H1 (cell line): Measurements from ENCODE around the gene TCF4. TPM values are rescaled to one million over a fixed set of nuclear protein-coding genes. Genes with fewer than 3 reads are reported as not detected.

Experiments
- CTCF ChIA-PET: fragments of 300-600 bp; sonication (Branson Sonifier 250); formaldehyde crosslinking; loops from one replicate; lab custom pipeline; 2021; ENCODE audit not compliant: partially characterized antibody; lab: Charles Lee
- POLR2A ChIA-PET: fragments of 300-600 bp; sonication (Branson Sonifier 250); formaldehyde crosslinking; loops from one replicate; lab custom pipeline; 2021; ENCODE audit warnings: inconsistent platforms; ENCODE audit not compliant: partially characterized antibody; lab: Charles Lee
- DNase-seq, 2 experiments: peaks; one replicate each; pipeline versions ENCODE4 v3.0.0 to v3.0.0-alpha.2; 2010 to 2022; ENCODE audit warnings: low spot score in 2 of 2, low read depth in 1 of 2, mixed read lengths in 1 of 2
- FAIRE-seq: peaks from 2 replicates; lab custom pipeline; 2011; peaks lifted over from hg19 to GRCh38; lab: Jason Lieb, UNC
- H2AFZ ChIP-seq: 2 replicates; pipeline ENCODE4 v1.8.1; 2012; ENCODE audit warnings: low read length, inconsistent platforms
- H2AK5ac ChIP-seq: 2 replicates; pipeline ENCODE4 v1.6.1; 2013; ENCODE audit warnings: low read depth, low read length
- H2BK120ac ChIP-seq: replicated peaks from 2 replicates; pipeline ENCODE3; 2013; ENCODE audit warnings: low read depth, low read length, inconsistent platforms
- H2BK12ac ChIP-seq: 2 replicates; pipeline ENCODE4 v1.6.1; 2013; ENCODE audit warnings: low read depth, low read length
- H2BK15ac ChIP-seq: 2 replicates; pipeline ENCODE4 v1.6.1; 2013; ENCODE audit warnings: low read length
- H2BK20ac ChIP-seq: 2 replicates; pipeline ENCODE4 v1.6.1; 2013; ENCODE audit warnings: low read length
- H2BK5ac ChIP-seq: 2 replicates; pipeline ENCODE4 v1.6.1; 2013; ENCODE audit warnings: low read depth, low read length
- H3K14ac ChIP-seq: 2 replicates; pipeline ENCODE4 v1.6.1; 2013; ENCODE audit warnings: inconsistent platforms; ENCODE audit not compliant: insufficient read length
- H3K18ac ChIP-seq: 2 replicates; pipeline ENCODE4 v1.6.1; 2013; ENCODE audit warnings: low read length; ENCODE audit errors: extremely low read depth
- H3K23ac ChIP-seq: 2 replicates; pipeline ENCODE4 v1.6.1; 2013; ENCODE audit warnings: inconsistent platforms; ENCODE audit not compliant: insufficient read length
- H3K23me2 ChIP-seq: 2 replicates; pipeline ENCODE4 v1.6.1; 2013; ENCODE audit warnings: low read depth, low read length
- H3K27ac ChIP-seq: 2 replicates; pipeline ENCODE4 v1.6.1; 2011; ENCODE audit warnings: low read depth, low read length, inconsistent platforms
- H3K27me3 ChIP-seq, 4 experiments: replicated peaks in 1 of 4; 1 replicate in 1 of 4; 2 replicates in 3 of 4; pipeline versions ENCODE4 v1.6.1 to v1.8.1; 2011 to 2013; ENCODE audit warnings: low read length in 3 of 4, mild to moderate bottlenecking in 3 of 4, inconsistent platforms in 2 of 4, mixed read lengths in 2 of 4, moderate library complexity in 1 of 4; ENCODE audit not compliant: control insufficient read depth in 3 of 4, insufficient read depth in 3 of 4; ENCODE audit errors: extremely low read depth in 1 of 4
- H3K36me3 ChIP-seq, 4 experiments: 2 replicates each; pipeline versions ENCODE4 v1.6.1 to v1.8.1; 2011 to 2013; ENCODE audit warnings: mild to moderate bottlenecking in 4 of 4, low read length in 3 of 4, moderate library complexity in 2 of 4, control low read depth in 1 of 4, inconsistent platforms in 1 of 4; ENCODE audit not compliant: insufficient read depth in 4 of 4, control insufficient read depth in 2 of 4
- H3K4ac ChIP-seq: replicated peaks from 2 replicates; pipeline ENCODE3; 2013; ENCODE audit warnings: low read length, low read depth, mixed read lengths, inconsistent platforms; ENCODE audit not compliant: insufficient read length
- H3K4me1 ChIP-seq, 4 experiments: replicated peaks in 1 of 4; 1 replicate in 1 of 4; 2 replicates in 3 of 4; pipeline versions ENCODE4 v1.6.1 to v1.8.1; 2011 to 2013; ENCODE audit warnings: low read length in 3 of 4, inconsistent platforms in 2 of 4, mixed read lengths in 1 of 4; ENCODE audit not compliant: insufficient read depth in 4 of 4, control insufficient read depth in 3 of 4
- H3K4me2 ChIP-seq, 2 experiments: 2 replicates each; pipeline versions ENCODE4 v1.6.1 to v1.8.1; 2011 to 2013; ENCODE audit warnings: low read depth in 2 of 2, low read length in 2 of 2, control low read depth in 1 of 2, inconsistent platforms in 1 of 2, mild to moderate bottlenecking in 1 of 2; ENCODE audit not compliant: insufficient read depth in 1 of 2
- H3K4me3 ChIP-seq, 4 experiments: fragments of 200-600, 300-600 bp in 1 of 4; sonication (generic), shearing (Covaris generic), sonication (Bioruptor Twin) in 1 of 4; 2 replicates each; pipeline versions ENCODE4 v1.5.1 to v1.8.1; 2011 to 2016; ENCODE audit warnings: low read length in 4 of 4, low read depth in 3 of 4, control low read depth in 2 of 4, inconsistent platforms in 2 of 4, mild to moderate bottlenecking in 2 of 4, mixed read lengths in 1 of 4, moderate library complexity in 1 of 4; ENCODE audit not compliant: insufficient read depth in 2 of 4; ENCODE audit errors: extremely low read depth in 1 of 4
- H3K56ac ChIP-seq: replicated peaks from 2 replicates; pipeline ENCODE3; 2013; ENCODE audit warnings: low read depth, mild to moderate bottlenecking, mixed read lengths, low read length, inconsistent platforms; ENCODE audit not compliant: insufficient read length
- H3K79me1 ChIP-seq: 2 replicates; pipeline ENCODE4 v1.6.1; 2013; ENCODE audit warnings: low read depth, low read length, control low read depth
- H3K79me2 ChIP-seq, 2 experiments: 2 replicates each; pipeline versions ENCODE4 v1.6.1 to v1.8.1; 2012 to 2013; ENCODE audit warnings: low read length in 2 of 2, mild to moderate bottlenecking in 2 of 2, inconsistent platforms in 1 of 2; ENCODE audit not compliant: insufficient read depth in 2 of 2, control insufficient read depth in 1 of 2
- H3K9ac ChIP-seq, 4 experiments: replicated peaks in 1 of 4; 1 replicate in 1 of 4; 2 replicates in 3 of 4; pipeline versions ENCODE4 v1.6.1 to v1.8.1; 2011 to 2013; ENCODE audit warnings: low read depth in 3 of 4, low read length in 3 of 4, control low read depth in 2 of 4, mild to moderate bottlenecking in 2 of 4, moderate library complexity in 2 of 4, inconsistent platforms in 1 of 4; ENCODE audit errors: extremely low read depth in 1 of 4
- H3K9me3 ChIP-seq, 2 experiments: 2 replicates each; pipeline versions ENCODE4 v1.6.1 to v1.8.1; 2012 to 2013; ENCODE audit warnings: mild to moderate bottlenecking in 2 of 2, moderate library complexity in 2 of 2, control low read depth in 1 of 2, inconsistent platforms in 1 of 2, low read depth in 1 of 2, low read length in 1 of 2, mixed read lengths in 1 of 2; ENCODE audit not compliant: insufficient read depth in 2 of 2
- H4K20me1 ChIP-seq, 2 experiments: replicated peaks in 1 of 2; 2 replicates each; pipeline versions ENCODE3 to v1.8.1; 2011 to 2013; ENCODE audit warnings: inconsistent platforms in 2 of 2, low read length in 2 of 2, mild to moderate bottlenecking in 1 of 2; ENCODE audit not compliant: insufficient read depth in 2 of 2, control insufficient read depth in 1 of 2
- H4K5ac ChIP-seq: 2 replicates; pipeline ENCODE4 v1.6.1; 2013; ENCODE audit warnings: low read length, low read depth, mixed read lengths, inconsistent platforms; ENCODE audit not compliant: insufficient read length
- H4K8ac ChIP-seq: 2 replicates; pipeline ENCODE4 v1.8.0; 2013; ENCODE audit warnings: mild to moderate bottlenecking, moderate library complexity, low read length, inconsistent platforms; ENCODE audit not compliant: insufficient read depth; ENCODE audit errors: extremely low read depth
- H4K91ac ChIP-seq: replicated peaks from 2 replicates; pipeline ENCODE3; 2013; ENCODE audit warnings: low read length, mixed read lengths, inconsistent platforms; ENCODE audit not compliant: insufficient read length
- BCL11A ChIP-seq, 2 experiments: IDR thresholded peaks; one replicate each; pipeline ENCODE4 v1.6.1; 2011; ENCODE audit warnings: low read depth in 2 of 2, low read length in 2 of 2, mild to moderate bottlenecking in 2 of 2
- whole genome bisulfite sequencing, 2 experiments: shearing (Covaris generic) in 1 of 2; methylation state at CpG; one replicate each; pipeline versions ENCODE4 v1.1.6 to v1.1.7; 2013 to 2015; ENCODE audit warnings: low lambda C conversion rate in 2 of 2, mixed read lengths in 2 of 2, inconsistent platforms in 1 of 2, low coverage in 1 of 2, missing lambda C conversion rate in 1 of 2; ENCODE audit not compliant: insufficient replicate concordance in 2 of 2, insufficient coverage in 1 of 2, insufficient read length in 1 of 2; ENCODE audit errors: extremely low coverage in 1 of 2, missing lambda C conversion rate in 1 of 2; 5-methylcytosine and 5-hydroxymethylcytosine counted together
- polyA plus RNA-seq, 7 experiments: library from polyadenylated mRNA; depleted of rRNA in 3 of 7; stranded (reverse) in 5 of 7; unstranded in 2 of 7; fragments of >200 nt in 5 of 7; fragments of 200-250 nt in 2 of 7; gene quantifications; 1 replicate in 5 of 7; 2 replicates in 1 of 7; 4 replicates in 1 of 7; pipeline versions ENCODE4 v1.2.1 to v1.2.3, GENCODE V29; 2011 to 2013; ENCODE audit warnings: missing spikeins in 2 of 7, mixed read lengths in 2 of 7
- total RNA-seq: library from RNA; stranded (reverse); fragmentation: NEBNext Ultra II Directional; extraction: Animal tissue kit (Norgen Biotek cat#: 25700); gene quantifications from 2 replicates; pipeline ENCODE4 v1.2.1, GENCODE V29; 2021

TCF4 gene
- total and polyA plus RNA-seq, 2 of the 8 experiments (the other 6 are each of a cell fraction or from before 2014, with no cell fraction given): 59.3 to 118 TPM

DNA sequence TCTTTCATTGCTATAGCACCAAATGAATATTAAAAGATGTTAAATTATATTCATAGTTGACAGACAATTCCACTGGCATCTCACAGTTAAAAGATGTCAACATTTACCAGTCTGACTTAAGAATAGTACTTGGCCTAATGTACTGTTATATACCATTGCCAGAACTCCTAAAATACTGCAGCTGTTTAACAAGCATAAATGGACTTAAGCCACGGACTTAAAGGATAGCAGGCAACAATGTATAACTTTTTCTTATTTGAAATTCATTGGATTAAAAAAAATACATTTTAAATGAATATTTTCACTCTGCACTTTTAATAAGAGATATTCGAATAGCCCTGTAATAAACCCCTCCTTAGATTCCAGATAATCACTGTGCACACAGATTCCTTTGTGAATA is 3.8 kb downstream of the TCF4 start:
- WGBS, 2 experiments: 76% methylated on average over 2 of the region's 2 CpGs; no CpG with 5 or more reads in 1 of the 2 experiments
- Histone ChIP-seq H2AK5ac (no peak overlapping the region), H3K4me2 (peak overlapping the region in 1 of 2 experiments; percentile 35; a peak in 1 of 4 replicates), H3K23me2 (peaks cover 2% of the 10 kb centered on the region; the same call in 1 of the 2 replicates), H3K18ac (no peak overlapping the region), H4K91ac (no peak overlapping the region), H3K79me1 (no peaks in the 10 kb centered on the region), H3K36me3 (peaks cover 0 to 44% (median 2%) of the 10 kb centered on the region in 4 experiments; a peak in 2 of 8 replicates), H3K27me3 (no peaks in the 10 kb centered on the region), H4K8ac (no peak overlapping the region), H2BK15ac (no peak overlapping the region), H3K23ac (no peak overlapping the region), H4K5ac (no peak overlapping the region), H2AFZ (no peak overlapping the region), H2BK120ac (no peak overlapping the region), H3K56ac (no peak overlapping the region), H4K20me1 (no peaks in the 10 kb centered on the region), H3K9ac (no peak overlapping the region), H3K4ac (no peak overlapping the region), H2BK5ac (no peak overlapping the region), H3K4me1 (peaks cover 2 to 36% (median 12%) of the 10 kb centered on the region in 4 experiments), H3K9me3 (no peaks in the 10 kb centered on the region), H3K27ac (no peak overlapping the region), H3K4me3 (peak overlapping the region in 1 of 4 experiments; percentile 95; a peak in 2 of 8 replicates), H2BK20ac (no peak overlapping the region), H3K14ac (no peak overlapping the region), H2BK12ac (no peak overlapping the region), H3K79me2 (peaks cover 0 to 85% of the 10 kb centered on the region in 2 experiments; a peak in 3 of 4 replicates)
- FAIRE-seq: no peak
- ChIA-PET CTCF (no interaction called here), POLR2A (no interaction called here)
- no peak for DNase-seq
- no peak for TF ChIP-seq BCL11A (IDR thresholded peaks at IDR 0.05; ENCODE audit: low read depth in 2 of 2, low read length in 2 of 2)
